VCaP (cell line): Measurements from ENCODE around the gene ERC2.
"Not testable (repeated sequence)": the region's sequence is repeated elsewhere in the genome, so short reads cannot be mapped to it uniquely, and the experiment has no call there.

ENCODE experiments used
- H3K27ac ChIP-seq: fragments of 450-650 bp; 2 replicates; pipeline ENCODE4 v1.5.1; 2017
- TF ChIP-seq, protein P1 (sequence below): fragments of 450-650 bp; conservative IDR thresholded peaks from 2 replicates; pipeline ENCODE4 v1.5.1; 2017; ENCODE audit warnings: mild to moderate bottlenecking, moderate library complexity

The ERC2 gene

DNA sequence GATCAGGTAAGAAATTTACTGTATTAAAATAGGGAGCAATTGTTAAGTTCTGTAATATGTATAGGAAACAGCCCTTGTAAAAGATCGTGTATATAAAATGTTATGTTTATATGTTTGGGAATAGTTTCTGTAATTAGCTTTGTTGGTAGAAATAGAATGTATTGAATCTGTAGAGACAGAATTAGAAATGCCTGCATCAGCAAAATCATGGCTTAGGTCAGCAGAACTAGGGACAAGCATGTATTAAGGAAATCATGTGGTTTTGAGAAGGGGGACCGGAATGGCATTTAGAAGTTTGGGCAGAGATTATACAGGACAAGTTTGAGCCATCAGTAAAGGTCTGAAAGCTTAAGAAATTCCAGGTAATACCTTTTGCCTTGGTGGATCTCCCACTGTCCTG lies 177.9 kb downstream of the ERC2 start:
- no peak overlapping the region for H3K27ac ChIP-seq
- TF ChIP-seq, protein P1, sequence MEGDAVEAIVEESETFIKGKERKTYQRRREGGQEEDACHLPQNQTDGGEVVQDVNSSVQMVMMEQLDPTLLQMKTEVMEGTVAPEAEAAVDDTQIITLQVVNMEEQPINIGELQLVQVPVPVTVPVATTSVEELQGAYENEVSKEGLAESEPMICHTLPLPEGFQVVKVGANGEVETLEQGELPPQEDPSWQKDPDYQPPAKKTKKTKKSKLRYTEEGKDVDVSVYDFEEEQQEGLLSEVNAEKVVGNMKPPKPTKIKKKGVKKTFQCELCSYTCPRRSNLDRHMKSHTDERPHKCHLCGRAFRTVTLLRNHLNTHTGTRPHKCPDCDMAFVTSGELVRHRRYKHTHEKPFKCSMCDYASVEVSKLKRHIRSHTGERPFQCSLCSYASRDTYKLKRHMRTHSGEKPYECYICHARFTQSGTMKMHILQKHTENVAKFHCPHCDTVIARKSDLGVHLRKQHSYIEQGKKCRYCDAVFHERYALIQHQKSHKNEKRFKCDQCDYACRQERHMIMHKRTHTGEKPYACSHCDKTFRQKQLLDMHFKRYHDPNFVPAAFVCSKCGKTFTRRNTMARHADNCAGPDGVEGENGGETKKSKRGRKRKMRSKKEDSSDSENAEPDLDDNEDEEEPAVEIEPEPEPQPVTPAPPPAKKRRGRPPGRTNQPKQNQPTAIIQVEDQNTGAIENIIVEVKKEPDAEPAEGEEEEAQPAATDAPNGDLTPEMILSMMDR: no peak

DNA sequence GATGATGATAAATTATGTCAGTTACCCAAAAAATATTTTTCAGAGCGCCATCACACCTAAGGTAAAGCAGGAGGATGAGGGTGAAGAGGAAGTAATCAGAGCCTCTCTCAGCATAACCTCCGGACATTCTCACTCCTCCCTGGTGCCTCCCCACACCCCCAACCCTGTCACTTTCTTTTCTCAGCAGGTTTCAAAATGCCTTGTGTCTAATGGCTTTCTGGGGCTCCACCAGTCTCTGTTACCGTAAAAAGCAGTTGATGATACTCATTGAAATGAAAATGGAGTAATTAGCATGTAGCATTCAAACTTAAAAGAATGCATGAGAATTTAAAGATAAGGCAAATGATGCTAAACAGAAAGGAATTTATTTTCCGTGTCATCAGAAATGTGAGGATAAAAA lies 180.0 kb downstream of the ERC2 start:
- no peak overlapping the region for H3K27ac ChIP-seq

DNA sequence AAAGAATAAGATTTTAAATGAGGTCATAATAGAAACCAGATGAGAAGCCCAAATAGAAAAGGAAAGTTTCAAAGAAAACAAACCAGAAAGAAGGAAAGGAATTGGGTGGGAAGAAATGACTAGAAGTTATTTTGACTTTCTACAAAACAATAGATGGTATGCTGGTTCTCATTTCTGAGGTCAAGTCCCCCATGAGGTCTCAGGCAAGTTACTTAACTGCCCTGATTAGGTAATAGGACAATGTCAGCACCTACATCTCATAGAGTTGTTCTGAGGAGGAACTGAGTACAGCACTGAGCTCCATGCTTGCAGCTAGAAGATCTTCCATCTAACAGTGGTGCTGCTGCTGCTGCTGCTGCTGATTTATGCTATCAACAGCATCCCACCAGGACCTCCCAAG lies 185.9 kb downstream of the ERC2 start:
- H3K27ac ChIP-seq: no peak overlapping the region
- TF ChIP-seq, protein P1: no peak

More for the DNA sequence above, 180.0 kb downstream of the ERC2 start:
- TF ChIP-seq, protein P1: no peak

DNA sequence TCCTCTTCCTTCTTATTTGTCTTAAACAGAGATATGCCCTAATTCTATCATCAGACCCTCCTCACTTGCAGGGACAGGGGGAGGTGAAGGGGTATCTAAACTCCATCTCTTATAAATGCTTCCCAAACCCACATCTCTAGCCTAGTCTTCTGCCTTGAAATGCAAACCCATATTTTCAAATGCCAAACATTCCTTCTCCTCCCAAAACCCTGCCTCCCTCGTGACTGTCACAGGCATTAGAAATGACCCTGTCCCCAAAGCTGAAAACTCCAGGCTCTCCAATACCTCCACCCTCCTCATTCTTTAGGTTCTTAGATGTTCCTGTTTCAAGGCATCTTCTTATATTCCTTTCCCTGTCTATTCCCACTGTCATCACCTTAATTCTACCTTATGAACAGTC lies 191.0 kb downstream of the ERC2 start:
- no peak overlapping the region for H3K27ac ChIP-seq
- TF ChIP-seq, protein P1: no peak

DNA sequence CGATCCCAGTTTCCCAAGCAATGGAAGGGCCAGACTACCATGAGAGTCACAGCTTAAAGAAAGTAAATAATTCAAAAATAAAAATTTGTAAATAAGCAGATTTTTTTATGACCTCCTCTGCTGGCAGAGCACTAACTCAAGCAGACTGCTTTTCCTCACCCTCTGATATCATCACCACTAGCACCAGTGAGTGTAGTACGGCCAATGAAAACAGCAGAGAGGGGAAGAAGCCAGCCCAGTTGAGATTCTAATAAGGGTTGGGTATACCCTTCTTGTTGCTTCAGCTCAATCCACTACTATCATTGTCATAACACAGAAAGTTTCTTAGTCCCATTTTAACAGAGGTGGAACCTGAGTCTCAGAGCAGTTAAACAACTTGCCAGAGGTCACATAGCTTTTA lies 193.1 kb downstream of the ERC2 start:
- TF ChIP-seq, protein P1: no peak
- H3K27ac ChIP-seq: peak overlapping the region; percentile 45; the same call in 1 of the 2 replicates

DNA sequence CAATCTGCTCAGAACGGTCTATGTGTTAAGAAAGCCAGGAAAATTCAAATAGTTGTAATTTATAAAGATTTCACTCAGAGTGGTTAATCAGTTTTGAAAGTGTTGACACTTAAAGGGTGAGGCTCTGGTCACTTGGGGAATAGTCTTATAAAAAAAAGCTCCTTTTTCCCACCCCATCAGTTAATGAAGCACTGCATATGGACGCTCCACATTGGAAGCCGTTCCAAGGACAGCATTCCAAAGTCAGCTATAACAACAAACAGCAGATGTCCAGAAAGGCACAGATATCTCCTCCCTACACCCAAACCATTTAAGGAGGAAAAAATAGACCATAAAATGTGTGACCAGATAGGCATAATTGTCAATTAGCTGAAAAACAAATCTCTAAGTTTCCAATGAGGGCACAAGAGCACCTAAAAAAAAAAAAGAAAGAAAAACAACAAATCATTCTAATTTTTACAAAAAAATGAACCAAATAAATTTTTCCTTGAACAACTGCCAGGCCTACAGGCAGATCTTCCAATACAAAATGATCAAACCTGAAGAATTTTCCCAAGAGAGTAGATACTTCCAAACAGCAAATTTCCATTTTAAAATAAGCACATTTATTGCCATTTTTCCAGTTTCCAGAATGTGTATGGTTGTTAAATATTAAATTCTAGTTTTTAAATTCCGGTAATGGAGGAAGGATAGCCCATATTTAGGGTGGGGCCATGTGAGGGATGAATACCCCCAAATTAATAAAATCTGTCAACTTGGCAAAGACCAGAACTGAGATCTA lies 198.3 kb downstream of the ERC2 start:
- no peak overlapping the region for H3K27ac ChIP-seq
- TF ChIP-seq, protein P1: no peak

DNA sequence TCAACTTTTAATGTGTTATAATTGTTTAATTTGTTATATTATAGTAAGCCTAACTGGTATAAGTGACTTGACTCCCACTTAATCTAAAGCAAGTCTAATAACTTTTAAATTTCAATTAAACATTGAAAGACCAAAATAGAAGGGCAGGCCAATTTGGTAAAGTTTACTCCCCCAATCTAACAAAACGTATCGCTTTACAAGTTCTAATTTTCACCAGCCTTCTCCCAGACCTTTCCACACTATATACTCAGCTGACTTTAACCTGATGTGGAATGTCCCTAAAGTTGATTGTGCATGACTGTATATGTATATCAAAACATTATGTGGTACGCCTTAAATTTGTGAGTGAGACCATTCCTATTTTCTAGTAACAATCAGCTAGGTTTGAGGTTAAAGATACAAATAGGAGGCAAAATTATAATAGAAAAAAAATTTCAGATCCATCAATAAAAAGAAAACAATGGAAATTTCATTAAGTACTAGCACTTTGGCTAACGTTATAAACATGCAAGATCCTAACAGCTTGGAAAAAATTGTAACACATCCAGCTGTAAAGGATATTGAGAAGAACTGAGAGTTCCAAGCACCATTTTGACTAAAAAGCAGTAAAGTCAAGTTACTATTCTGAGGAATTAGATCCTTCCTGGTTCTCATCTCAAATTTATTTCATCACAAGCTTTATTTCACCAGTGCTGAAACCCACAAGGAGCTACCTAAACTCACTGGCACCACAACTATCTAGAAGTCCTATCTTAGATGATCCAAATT lies 199.5 kb downstream of the ERC2 start:
- TF ChIP-seq, protein P1: no peak
- no peak overlapping the region for H3K27ac ChIP-seq

DNA sequence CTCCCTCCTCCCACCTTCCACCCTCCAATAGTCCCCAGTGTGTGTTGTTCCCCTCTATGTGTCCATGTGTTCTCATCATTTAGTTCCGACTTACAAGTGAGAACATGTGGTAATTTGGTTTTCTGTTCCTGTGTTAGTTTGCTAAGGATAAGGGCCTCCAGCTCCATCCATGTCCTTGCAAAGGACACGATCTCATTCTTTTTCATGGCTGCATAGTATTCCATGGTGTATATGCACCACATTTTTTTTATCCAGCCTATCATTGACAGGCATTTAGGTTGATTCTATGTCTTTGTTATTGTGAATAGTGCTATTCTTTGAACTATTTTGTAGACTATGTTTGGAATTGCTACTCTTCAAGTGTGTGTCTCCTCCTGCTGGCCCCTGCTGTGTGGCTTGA lies 206.4 kb downstream of the ERC2 start:
- H3K27ac ChIP-seq: not testable (repeated sequence)
